GM13977 (cell line): ENCODE measurements around the gene DIAPH1.

Experiments
- DNase-seq: peaks from one replicate; pipeline ENCODE4 v3.0.0; 2012; ENCODE audit warnings: low spot score
- in situ Hi-C: fragments of 300-500 bp; cut with MboI; formaldehyde crosslinking; loops from one replicate; pipeline ENCODE4 v1.12.0; 2022; ENCODE audit warnings: low sequenced_read_pairs, low pct_unique_long_range_greater_than_20kb, mixed read lengths, inconsistent platforms; ENCODE audit not compliant: unreplicated experiment
- TF ChIP-seq, protein P1 (sequence below): IDR thresholded peaks from 2 replicates; pipeline ENCODE4 v1.5.1; 2012; ENCODE audit warnings: mild to moderate bottlenecking, control low read depth; ENCODE audit not compliant: insufficient read depth; ENCODE audit errors: extremely low read depth, missing control alignments

DIAPH1 gene

DNA sequence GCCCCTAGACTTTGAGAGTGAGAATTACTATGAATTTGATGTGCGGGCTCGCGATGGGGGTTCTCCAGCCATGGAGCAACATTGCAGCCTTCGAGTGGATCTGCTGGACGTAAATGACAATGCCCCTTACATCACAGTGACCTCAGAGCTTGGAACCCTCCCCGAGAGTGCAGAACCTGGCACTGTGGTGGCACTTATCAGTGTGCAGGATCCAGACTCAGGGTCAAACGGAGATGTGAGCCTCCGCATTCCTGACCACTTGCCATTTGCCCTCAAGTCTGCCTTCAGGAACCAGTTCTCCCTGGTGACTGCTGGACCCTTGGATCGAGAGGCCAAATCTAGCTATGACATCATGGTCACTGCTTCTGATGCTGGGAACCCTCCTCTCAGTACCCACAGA lies 132.7 kb downstream of the DIAPH1 start:
- DNase-seq, result no peak
- in situ Hi-C loops, result no loop called here
- TF ChIP-seq, protein P1, sequence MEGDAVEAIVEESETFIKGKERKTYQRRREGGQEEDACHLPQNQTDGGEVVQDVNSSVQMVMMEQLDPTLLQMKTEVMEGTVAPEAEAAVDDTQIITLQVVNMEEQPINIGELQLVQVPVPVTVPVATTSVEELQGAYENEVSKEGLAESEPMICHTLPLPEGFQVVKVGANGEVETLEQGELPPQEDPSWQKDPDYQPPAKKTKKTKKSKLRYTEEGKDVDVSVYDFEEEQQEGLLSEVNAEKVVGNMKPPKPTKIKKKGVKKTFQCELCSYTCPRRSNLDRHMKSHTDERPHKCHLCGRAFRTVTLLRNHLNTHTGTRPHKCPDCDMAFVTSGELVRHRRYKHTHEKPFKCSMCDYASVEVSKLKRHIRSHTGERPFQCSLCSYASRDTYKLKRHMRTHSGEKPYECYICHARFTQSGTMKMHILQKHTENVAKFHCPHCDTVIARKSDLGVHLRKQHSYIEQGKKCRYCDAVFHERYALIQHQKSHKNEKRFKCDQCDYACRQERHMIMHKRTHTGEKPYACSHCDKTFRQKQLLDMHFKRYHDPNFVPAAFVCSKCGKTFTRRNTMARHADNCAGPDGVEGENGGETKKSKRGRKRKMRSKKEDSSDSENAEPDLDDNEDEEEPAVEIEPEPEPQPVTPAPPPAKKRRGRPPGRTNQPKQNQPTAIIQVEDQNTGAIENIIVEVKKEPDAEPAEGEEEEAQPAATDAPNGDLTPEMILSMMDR, result no peak

DNA sequence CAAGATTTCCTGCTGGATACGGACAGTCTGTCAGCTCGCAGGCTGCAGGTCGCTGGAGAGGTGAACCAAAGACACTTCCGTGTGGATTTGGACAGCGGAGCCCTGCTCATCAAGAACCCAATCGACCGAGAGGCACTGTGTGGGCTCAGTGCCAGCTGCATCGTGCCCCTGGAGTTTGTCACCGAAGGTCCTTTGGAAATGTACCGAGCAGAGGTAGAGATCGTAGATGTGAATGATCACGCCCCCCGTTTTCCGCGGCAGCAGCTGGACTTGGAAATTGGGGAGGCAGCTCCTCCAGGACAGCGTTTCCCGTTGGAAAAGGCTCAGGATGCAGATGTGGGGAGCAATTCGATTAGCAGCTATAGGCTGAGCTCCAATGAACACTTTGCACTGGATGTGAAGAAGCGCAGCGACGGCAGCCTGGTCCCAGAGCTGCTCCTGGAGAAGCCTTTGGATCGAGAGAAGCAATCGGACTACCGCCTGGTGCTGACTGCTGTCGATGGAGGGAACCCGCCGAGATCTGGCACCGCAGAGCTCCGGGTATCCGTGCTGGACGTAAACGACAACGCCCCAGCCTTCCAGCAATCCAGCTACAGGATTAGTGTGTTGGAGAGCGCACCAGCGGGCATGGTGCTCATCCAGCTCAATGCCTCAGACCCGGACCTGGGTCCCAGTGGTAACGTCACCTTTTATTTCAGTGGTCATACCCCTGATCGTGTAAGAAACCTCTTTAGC lies 133.3 kb downstream of the DIAPH1 start:
- in situ Hi-C loops, result no loop called here
- TF ChIP-seq, protein P1, result no peak
- no peak for DNase-seq

DNA sequence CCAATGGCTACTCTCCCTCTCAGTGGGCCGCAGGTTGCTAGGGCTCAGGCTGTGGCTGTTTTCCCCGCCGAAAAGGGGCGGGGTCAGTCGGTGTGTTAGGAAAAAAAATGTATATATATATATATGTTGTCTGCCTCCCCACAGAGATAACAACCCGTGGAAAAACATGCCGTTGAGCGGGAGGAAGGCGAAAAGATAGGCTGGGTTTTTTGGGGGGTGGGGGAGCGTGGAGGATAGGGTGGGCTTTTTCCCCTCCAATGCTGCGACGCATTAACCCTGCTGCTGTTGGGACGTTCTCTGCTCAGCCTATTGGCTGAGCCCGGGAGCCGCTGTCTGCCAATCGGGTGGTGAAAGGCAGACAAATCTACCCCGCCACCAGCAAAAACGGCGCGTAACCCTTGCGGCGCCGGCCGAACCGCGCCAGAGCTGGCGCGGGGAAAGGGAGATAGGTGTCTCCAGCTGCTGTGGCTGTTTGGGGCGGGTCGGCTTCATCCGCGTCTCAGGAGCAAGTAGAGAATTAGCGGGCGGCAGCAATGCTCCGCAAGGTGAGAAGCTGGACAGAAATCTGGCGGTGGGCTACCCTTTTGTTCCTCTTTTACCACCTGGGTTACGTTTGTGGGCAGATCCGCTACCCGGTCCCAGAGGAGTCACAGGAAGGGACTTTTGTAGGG lies 134.0 kb downstream of the DIAPH1 start, which contains the start of gene PCDHGC4:
Gene PCDHGC4, plus strand, starts transcription at position 390 of the 671 bp plus-strand sequence. Its CDS starts 144 bp downstream, at position 534.
- TF ChIP-seq, protein P1, result no peak
- no peak for DNase-seq
- in situ Hi-C loops, result no loop called here

DNA sequence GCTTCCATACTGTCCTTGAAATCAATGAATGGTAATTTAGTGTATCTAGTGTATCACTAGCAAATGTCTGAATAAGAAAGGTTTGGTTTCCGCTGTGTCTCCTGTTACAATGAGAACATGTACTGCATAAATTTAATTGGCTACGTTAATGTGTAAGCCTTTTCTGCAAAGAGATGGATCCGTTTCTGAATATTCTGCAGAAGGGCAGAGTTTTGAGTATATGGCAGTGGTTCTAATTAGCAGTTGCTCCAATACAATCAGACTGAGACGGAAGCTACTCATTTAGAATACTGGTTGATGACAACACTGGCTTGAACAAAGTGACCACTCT lies 134.5 kb downstream of the DIAPH1 start:
- in situ Hi-C loops, result no loop called here
- TF ChIP-seq, protein P1, result no peak
- no peak for DNase-seq

DNA sequence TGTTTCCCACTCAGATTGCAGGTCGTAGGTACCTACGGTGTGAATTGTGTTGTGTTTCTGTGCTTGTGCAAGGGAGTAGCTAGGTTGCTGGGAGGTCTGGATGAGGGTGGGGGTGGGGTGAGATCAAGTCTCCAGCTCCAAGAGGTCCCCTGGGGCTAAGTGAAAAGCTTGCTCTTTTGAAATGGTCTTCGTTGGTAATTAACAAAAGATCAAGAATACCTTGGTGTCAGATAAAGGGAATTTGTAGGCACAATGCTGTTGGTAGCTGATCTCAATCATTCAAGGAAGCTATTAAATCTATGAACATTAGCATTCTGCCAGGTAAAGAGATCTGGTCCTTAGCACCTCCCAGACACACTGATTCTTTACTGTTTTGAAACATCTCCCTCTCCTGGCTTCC lies 134.9 kb downstream of the DIAPH1 start:
- in situ Hi-C loops, result no loop called here
- TF ChIP-seq, protein P1, result no peak
- no peak for DNase-seq

DNA sequence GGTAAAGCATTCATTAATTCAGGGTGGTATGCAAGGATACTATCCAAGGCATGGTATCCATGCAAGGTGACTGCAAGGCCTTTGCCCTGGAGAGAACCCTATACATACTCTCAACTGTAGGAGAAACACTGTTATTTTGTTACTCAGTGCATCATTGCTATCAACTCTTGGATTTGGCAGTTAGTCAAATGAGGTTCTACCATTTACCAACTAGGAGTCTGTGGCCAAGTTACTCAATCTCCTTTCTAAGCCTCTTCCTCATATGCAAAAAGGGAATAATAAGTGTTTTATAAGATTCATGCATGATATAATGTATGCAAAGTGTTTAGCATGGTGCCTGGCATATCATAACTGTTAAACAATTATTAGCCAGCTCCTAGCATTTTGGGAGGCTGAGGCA lies 139.0 kb downstream of the DIAPH1 start:
- in situ Hi-C loops, result no loop called here
- TF ChIP-seq, protein P1, result no peak
- no peak for DNase-seq
